ENCODE results near the gene R3HDML.

R3HDML gene

GRCh38 chr20:44400671-44400969, 63.8 kb downstream of the R3HDML start:
- H3K4me3 ChIP-seq (ENCODE audit: low read depth, low read length): no peak overlapping the region
- TF ChIP-seq CTCF (IDR thresholded peaks at IDR 0.05; ENCODE audit: borderline replicate concordance, insufficient read depth, low read depth, low read length): no peak
